Fibroblast of skin of left biceps (primary cell): ENCODE measurements around the gene RASD2.
A peak's percentile ranks its signal among the peaks of the same experiment; 100 is the strongest.

Source experiments
- DNase-seq, 2 experiments: peaks; one replicate each; pipeline ENCODE4 v3.0.0-alpha.2; 2013; ENCODE audit warnings: low read depth in 2 of 2

The RASD2 gene

DNA sequence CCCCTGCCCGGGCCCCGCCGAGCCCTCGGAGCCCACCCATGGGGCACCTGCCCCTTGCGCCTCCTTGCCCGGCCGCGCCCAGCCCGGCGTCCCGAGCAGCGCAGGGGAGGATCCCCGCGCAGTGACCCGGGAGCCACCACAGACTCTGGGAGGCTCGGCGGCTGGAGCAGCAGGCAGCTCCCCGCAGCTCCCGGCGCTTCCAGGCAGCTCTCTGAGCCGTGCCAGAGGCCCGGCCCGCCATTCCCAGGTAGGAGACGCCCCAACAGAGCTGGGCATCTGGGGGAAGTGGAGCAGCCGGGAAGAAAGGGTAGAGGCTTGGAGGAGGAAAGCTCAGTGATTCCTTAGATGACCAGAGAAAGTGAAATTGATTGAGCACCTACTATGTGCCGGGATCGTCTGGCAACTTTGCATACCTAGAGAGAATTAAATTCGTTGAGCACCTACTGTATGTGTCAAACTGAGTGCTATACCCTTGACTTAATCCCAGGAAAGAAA, 670 bp downstream of the RASD2 start:
- DNase-seq = no peak

DNA sequence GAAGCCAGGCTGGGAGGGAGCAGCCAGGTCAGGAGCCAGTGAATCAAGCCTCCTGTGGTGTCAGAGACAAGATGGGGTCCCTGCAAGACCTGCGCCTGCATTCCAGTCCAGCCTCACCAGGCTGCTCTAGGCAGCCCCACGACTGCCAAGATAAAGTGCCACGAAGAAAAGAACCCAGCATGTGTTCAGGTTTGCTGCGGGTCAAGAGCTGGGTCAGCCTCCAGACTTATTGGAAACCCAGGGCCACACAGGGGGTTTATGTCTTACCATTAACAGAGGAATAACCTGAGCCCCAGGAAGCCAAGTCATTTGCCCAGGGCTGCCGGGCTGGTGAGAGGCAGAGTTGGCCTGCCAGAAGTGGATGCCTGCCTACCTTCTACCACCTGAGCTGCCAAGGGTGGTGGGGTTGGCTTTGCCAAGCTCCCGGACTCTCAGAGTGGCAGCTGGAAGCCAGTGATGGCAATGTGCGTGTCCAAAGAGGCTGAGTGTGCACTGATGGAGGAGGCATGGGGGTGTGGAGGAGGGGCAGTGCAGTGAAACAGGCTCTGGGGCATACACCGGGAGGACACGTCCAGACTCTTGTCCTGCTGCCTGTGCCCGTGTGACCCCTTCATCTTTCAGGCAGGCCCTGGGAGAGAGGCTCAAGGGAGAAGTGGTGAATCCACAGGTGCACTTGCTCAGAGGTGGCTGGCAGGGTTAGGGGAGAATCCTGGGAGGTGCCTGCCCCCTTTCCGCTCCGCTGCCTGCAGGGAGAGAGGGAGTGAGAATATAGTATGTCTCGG, 1.7 kb downstream of the RASD2 start:
- DNase-seq = no peak

DNA sequence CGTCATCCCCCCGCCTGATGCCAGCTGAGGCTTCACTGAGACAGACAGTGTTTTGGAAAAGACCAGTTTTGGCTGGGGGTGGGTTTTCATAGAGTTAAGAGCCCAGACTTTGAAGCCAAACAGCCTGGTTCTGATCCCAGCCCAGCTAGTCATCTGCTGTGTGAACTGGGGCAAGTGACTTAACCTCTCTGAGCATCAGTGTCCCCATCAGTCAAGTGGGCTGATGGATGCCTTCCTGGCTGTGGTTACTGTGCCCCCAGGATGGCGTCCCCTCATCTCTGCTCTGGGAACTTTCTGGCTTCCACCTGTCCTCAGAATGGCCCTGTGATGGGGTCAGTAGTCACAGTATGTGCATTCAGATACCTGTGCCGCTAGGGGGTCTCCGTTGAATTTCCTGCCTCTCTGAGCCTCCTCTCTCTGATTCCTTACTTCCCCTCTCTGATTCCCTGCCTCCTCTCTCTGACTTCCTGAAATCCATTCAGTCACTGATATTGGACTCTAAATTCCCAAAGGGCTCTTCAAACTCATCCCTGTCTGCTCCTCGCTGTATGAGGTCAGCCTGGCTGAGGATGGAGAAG, 2.4 kb downstream of the RASD2 start:
- DNase-seq = no peak

DNA sequence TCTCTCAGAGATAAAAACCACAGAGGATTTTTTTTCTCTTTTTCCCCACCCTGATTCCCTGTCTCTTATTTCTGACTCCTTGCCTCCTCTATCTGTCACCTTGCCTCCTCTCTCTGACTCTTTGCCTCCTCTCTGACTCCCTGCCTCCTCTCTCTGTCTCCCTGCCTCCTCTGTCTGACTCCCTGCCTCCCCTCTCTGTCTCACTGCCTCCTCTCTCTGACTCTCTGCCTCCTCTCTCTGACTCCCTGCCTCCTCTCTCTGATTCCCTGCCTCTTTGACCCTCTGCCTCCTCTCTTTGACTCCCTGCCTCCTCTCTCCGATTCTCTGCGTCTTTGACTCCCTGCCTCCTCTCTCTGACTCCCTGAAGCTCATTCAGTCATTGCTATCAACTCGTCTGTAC, 3.1 kb downstream of the RASD2 start:
- DNase-seq = no peak

DNA sequence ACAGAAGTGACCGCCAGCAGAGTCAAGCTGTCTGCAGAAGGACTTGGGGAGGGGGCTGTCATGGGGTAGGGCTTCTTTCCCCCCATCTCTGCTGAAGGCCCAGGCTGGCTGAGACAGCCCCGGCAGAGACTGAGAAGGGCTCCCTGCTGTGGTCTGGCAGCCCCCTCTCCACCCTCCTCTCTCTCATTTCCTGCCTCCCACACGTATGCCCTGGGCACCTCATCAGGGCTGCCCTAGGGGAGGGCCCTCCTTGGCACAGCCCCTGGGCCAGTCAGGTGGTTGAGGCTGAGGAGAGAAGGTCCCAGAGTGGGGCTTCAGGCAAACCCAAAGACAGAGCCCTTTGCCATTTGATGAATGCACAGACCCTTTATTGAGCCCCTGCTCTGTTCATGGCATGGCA, 3.6 kb downstream of the RASD2 start:
- DNase-seq = no peak

DNA sequence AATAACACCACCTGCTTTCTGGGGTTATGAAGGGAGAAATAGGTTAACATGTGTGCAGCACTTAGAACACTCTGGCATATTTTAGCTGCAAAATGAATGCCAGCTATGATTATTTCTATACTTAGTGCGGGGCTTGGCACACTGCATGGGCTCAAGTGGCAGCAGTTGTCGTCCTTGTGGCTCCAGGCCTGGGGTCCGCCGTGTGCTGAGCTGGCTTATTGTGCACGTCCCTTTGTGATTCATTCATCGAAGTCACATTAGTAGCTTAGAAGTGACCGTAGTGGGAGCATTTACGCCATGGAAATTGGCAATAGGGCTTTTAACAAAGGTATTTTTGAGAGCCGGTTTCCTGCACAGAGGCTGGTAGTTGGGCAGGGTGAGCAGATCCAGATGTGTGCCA, 4.2 kb downstream of the RASD2 start:
- no peak for DNase-seq

DNA sequence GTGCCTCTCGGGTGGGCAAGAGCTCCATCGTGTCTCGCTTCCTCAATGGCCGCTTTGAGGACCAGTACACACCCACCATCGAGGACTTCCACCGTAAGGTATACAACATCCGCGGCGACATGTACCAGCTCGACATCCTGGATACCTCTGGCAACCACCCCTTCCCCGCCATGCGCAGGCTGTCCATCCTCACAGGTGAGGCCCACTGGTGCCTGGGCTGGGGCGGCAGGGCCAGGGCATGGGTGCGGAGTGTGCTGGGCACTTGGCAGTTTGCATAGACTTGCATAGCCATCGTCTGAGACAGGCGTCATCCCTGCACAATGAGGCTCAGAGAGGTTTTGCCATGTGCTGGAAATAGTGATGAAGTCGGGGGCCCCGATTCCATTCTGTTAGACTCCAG, 6.3 kb downstream of the RASD2 start:
- no peak for DNase-seq

DNA sequence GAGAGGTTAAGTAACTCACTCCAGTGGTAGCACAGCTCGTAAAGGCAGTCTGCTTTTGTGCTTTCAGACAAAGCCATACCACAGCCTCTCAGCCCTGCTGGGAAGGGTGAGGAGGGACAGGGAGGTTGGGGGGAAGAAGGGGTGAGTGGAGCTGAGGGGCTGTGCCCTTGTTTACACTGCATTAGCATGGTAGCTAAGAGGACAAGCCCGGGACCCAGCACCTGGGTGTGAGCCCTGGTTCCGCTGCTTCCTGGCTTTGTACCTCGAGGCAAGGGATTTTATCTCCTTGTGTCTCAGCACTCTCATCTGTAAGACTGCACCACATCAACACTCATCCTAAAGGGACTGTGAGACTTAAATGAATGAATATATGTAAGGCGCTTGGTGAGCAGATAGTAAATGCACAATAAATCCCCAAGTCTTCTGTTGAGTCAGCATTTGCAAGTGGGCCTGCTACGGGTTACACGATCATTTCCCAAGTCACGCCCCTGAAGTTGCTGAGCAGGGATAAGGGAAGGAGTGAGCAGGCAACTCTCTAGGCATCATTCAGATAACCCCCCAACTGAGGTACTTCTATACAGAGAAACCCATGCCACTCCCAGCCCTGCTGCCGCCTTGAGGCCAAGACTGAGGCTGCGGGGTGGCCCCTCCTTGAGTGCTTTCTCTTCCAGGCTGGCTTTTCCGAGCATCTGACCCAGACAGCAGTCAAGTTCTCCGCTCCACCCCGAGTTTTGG, 7.5 kb downstream of the RASD2 start:
- no peak for DNase-seq

DNA sequence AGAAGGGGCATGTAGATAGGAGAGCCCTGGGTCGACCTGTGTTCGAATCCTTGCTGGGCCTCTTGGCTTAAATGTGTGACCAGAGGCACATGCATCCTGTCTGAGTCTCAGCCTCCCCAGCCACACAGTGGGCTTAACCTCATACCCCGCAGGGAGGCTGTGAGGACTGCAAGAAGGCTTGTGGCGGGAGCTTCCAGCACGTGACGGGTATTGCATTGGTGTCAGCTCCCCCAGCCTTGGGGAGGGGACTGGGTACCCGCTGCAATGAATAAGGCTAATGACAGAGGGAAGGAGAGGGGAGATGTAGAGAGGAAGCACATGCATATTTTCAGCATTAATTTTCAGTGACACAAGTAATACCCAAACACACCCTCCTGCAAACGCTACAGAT, 8.1 kb downstream of the RASD2 start:
- no peak for DNase-seq

DNA sequence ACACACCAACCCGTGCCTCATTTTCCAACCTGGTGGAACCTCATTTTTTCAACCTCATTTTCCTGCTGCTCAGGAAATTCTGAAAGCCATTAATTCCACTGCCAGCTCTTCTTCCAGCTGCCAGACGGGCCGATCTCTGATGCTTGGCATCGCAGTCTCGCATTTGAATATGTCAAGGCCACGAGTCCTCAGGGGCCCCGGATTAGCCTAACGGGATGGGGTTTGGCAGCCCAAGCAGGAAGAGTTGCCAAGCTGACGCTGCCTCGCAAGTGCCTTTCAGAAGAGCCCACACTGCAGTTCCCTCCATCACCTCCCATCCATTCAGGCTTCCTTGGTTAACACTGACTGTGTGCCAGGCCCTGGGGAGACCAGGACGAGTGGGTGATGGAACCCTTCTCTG, 8.7 kb downstream of the RASD2 start:
- DNase-seq = no peak

DNA sequence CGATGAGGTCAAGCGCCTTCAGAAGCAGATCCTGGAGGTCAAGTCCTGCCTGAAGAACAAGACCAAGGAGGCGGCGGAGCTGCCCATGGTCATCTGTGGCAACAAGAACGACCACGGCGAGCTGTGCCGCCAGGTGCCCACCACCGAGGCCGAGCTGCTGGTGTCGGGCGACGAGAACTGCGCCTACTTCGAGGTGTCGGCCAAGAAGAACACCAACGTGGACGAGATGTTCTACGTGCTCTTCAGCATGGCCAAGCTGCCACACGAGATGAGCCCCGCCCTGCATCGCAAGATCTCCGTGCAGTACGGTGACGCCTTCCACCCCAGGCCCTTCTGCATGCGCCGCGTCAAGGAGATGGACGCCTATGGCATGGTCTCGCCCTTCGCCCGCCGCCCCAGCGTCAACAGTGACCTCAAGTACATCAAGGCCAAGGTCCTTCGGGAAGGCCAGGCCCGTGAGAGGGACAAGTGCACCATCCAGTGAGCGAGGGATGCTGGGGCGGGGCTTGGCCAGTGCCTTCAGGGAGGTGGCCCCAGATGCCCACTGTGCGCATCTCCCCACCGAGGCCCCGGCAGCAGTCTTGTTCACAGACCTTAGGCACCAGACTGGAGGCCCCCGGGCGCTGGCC, 11.0 kb downstream of the RASD2 start:
- no peak for DNase-seq

DNA sequence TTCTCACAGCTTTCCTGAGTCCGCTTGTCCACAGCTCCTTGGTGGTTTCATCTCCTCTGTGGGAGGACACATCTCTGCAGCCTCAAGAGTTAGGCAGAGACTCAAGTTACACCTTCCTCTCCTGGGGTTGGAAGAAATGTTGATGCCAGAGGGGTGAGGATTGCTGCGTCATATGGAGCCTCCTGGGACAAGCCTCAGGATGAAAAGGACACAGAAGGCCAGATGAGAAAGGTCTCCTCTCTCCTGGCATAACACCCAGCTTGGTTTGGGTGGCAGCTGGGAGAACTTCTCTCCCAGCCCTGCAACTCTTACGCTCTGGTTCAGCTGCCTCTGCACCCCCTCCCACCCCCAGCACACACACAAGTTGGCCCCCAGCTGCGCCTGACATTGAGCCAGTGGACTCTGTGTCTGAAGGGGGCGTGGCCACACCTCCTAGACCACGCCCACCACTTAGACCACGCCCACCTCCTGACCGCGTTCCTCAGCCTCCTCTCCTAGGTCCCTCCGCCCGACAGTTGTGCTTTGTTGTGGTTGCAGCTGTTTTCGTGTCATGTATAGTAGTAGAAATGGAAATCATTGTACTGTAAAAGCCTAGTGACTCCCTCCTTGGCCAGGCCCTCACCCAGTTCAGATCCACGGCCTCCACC, 11.7 kb downstream of the RASD2 start:
- peak; percentile 36 to 41 for DNase-seq

DNA sequence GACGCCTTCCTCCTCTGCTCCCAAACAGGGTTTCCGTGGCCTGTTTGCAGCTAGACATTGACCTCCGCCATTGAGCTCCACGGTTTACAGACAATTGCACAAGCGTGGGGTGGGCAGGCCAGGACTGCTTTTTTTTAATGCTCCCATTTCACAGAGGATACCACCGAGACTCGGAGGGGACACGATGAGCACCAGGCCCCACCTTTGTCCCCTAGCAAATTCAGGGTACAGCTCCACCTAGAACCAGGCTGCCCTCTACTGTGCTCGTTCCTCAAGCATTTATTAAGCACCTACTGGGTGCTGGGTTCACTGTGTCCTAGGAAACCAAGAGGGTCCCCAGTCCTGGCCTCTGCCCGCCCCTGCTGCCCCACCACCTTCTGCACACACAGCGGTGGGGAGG, 12.2 kb downstream of the RASD2 start:
- DNase-seq = no peak

DNA sequence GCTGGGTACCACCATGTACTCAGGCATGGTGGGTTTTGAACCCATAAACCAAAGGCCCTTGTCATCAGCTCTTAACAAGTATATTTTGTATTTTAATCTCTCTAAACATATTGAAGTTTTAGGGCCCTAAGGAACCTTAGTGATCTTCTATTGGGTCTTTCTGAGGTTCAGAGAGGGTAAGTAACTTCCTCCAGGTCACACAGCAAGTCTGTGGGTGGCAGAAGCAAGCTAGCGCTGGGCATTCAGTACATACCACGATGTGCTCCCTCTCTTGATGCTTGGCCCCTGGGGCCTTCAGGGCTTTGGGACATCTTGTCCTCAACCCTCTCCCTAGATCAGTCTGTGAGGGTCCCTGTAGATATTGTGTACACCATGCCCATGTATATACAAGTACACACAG, 12.7 kb downstream of the RASD2 start:
- no peak for DNase-seq

DNA sequence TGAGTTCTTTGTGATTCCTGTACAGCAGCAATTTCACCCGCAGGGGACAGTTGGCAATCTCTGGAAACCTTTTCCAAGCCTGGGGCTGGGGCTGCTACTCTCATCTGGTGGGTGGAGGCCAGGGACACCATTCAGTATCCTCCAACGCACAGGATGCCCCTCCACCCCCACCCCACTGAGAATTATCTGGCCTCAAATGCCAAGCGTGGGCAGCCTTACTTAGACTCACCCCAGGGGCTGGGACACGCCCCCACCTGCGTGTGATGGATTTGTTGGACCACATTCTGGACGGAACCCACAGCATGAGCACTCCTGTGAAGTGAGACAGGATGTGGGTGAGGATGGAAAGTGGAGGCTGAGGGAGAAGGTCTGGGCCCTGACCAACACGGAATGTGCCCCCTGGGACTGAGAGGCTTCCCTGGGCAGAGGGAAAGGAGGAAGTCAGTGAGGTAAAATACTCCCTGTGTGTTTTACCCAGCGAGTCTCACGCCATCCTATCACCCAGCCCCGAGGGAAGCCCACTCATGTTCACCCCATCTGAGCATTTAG, 13.7 kb downstream of the RASD2 start:
- DNase-seq = no peak

DNA sequence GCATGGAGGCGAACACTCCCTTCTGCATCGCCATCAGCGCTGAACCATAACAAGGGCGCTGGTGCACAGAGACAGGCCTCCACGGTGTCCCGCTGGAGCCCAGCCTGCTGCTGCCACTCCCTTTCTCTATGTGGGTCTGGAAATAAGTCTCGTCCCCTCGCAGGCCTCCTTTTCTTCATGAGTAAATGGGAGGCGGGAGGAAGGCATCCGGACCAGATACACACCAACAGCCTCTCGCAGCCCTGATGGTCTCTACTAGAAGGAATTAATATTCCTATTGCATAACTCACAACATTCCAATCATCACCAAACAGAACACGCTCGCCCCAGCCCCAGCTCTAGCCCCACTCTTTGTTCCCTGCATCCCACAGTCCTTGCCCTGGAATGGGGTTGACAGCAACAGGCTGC, 14.9 kb downstream of the RASD2 start:
- DNase-seq = peak; percentile 66 to 68

DNA sequence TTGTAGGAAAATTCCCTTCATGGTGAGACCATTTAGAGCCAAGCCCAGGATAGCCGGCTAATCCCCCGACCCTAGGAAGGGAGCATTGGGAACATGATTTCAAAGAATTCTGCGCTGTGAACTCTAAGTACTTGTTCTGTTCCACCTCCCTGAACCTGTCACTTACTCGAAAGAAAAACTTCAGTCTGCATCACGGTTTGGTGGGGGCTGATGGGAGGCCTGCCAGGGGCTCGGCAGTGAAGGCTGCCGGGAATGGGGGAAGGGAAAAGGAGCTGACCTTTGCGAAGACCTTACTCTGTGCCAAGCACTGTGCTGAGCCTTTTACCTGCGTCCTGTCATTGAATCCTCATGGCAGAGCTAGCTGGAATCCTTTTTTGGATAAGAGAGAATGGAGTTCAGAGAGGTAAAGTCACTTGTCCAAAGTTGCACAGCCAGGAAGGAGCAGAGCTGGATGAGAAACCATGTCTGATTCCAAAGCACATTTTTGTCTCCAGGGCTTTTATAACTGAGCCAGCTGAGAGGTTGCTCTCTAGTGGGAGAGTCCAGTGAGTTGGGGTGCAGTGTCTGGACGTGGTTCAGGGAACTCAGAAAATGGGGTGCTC, 15.4 kb downstream of the RASD2 start:
- DNase-seq = no peak

DNA sequence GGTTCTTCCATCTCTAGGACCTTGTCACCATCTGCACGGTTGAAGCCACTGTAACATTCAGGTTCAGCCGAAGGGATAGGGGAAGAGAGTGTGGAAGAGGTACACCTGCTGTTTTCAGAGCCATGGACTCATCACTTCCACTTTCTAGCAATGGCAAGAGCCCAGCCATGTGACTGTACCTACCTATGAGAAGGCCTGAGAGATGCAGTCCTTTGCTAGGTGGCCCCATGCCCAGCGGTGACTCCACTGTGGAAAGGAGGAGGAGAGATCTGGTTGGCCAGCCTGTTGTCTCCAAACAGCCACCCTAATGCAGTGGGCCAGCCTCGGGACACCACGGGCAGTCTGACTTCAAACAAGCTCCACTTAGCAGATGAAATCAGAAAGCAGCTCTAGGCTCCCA, 16.0 kb downstream of the RASD2 start:
- DNase-seq = no peak

DNA sequence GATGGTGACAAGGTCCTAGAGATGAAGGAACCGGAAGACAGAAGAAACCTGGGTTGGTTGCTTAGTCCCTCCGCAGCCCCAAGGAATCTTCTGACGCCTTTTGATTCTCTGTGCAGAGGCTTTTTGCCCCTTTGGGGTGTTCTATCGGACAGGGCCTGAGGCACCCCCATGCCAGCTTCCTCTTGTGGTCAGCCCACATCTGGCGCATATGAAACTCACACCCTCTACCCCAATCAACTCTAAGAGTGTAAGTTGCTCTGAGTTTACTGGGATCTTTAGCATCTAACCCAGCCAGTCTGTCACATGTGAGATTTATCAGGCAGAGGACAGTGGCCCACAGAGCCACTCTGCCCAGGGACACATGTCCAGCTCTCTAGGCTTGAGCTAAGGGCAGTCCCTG, 17.4 kb downstream of the RASD2 start:
- DNase-seq = no peak

DNA sequence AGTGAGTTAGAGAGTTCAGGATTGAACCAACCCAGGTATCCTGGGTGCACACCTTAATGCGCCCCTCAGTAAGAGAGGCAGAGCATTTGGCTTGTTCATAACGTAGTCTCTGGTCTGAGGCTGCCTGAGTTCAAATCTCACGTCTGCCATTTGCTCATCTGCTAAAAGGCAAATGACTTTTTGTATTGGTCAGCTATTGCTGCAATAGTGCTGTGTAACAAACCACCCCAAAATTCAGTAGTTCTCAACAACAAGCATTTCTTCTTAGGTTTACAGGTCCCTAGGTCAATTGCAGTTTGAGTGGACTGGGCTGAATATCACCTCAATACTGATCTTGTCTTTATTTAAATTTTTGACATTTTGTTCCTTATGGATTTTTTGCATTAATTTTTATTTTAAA, 18.1 kb downstream of the RASD2 start:
- DNase-seq = no peak

DNA sequence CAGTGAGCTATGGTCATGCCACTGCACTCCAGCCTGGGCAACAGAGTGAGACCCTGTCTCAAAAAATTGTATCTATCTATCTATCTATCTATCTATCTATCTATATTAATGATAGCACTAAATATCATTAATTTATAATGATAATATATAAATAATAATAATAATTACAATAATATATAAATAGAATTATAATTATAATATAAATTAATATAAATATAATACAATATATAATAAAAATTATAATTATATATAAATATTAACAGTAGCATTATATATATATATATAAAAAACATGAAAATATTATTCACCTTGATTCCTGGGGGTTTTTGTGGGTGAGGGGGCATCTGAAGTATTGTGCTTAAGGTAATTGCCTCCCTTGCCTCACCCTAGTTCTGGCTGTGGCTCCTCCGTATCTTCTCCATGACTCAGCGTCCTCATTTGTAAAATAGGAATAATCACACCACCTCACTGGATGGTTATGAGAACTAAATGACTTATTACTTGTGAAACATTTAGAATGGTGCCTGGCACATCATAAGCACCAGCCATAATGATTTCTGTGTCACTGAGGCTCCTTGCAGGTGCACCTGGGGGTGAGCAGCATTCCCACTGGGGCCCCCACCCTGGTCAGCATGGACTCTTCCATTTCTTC, 18.8 kb downstream of the RASD2 start:
- no peak for DNase-seq
